T-cell (primary cell): ENCODE measurements around the gene NMRK1. TPM values are rescaled to one million over a fixed set of nuclear protein-coding genes. Genes with fewer than 3 reads are reported as not detected.

ENCODE experiments used
- ATAC-seq, 4 experiments: fragments of 200-7000 bp in 3 of 4; fragments of 150-1000 bp in 1 of 4; cut with Tn5 transposase; replicated peaks in 1 of 4; 1 replicate in 3 of 4; 2 replicates in 1 of 4; pipeline ENCODE4 v1.10.0; 2021; ENCODE audit warnings: moderate library complexity in 3 of 4, mild to moderate bottlenecking in 2 of 4, moderate number of reproducible peaks in 1 of 4
- CTCF ChIA-PET, 2 donors: fragments of 300-600 bp; sonication (Branson Sonifier 250); formaldehyde crosslinking; loops; one replicate each; lab custom pipeline; 2022; ENCODE audit warnings: antibody characterized with exemption in 2 of 2; lab: Charles Lee
- POLR2A ChIA-PET, 2 donors: fragments of 300-600 bp; sonication (Branson Sonifier 250); formaldehyde crosslinking; loops; one replicate each; lab custom pipeline; 2022; ENCODE audit warnings: antibody characterized with exemption in 2 of 2; lab: Charles Lee
- DNase-seq, 35 experiments: peaks; one replicate each; pipeline versions ENCODE4 v3.0.0 to v3.0.0-alpha.2; 2013 to 2023
- H3K27ac ChIP-seq: one replicate; pipeline ENCODE4 v1.5.1; 2013; ENCODE audit warnings: low read length
- H3K27me3 ChIP-seq, 2 experiments: replicated peaks in 1 of 2; 1 replicate in 1 of 2; 2 replicates in 1 of 2; pipeline versions ENCODE4 v1.6.1 to v1.7.0; 2013; ENCODE audit warnings: low read length in 1 of 2, mixed read lengths in 1 of 2; ENCODE audit not compliant: control insufficient read depth in 2 of 2, insufficient read depth in 2 of 2; ENCODE audit errors: extremely low read depth in 1 of 2
- H3K36me3 ChIP-seq, 2 donors: 1 replicate in 1 of 2; 2 replicates in 1 of 2; pipeline versions ENCODE4 v1.6.1 to v1.7.0; 2013; ENCODE audit warnings: low read length in 1 of 2; ENCODE audit not compliant: control insufficient read depth in 2 of 2, insufficient read depth in 1 of 2; ENCODE audit errors: extremely low read depth in 1 of 2
- H3K4me1 ChIP-seq, 2 experiments: 1 replicate in 1 of 2; 2 replicates in 1 of 2; pipeline versions ENCODE4 v1.6.1 to v1.7.0; 2013; ENCODE audit warnings: low read length in 2 of 2, mixed read lengths in 1 of 2; ENCODE audit not compliant: insufficient read depth in 2 of 2, control insufficient read depth in 1 of 2; ENCODE audit errors: extremely low read depth in 1 of 2
- H3K4me3 ChIP-seq, 2 donors: 1 replicate in 1 of 2; 2 replicates in 1 of 2; pipeline versions ENCODE4 v1.5.1 to v1.7.0; 2013; ENCODE audit warnings: mild to moderate bottlenecking in 2 of 2, low read length in 1 of 2, moderate library complexity in 1 of 2; ENCODE audit not compliant: control insufficient read depth in 1 of 2; ENCODE audit errors: extremely low read depth in 1 of 2
- H3K9me3 ChIP-seq: 2 replicates; pipeline ENCODE4 v1.7.0; 2013
- H3K27ac Mint-ChIP-seq, 2 donors: one replicate each; pipeline ENCODE4 v1.8.0; 2020 to 2021; ENCODE audit warnings: mild to moderate bottlenecking in 2 of 2, mixed read lengths in 2 of 2
- H3K27me3 Mint-ChIP-seq, 2 donors: one replicate each; pipeline ENCODE4 v1.8.0; 2021 to 2022; ENCODE audit warnings: mixed read lengths in 2 of 2
- H3K36me3 Mint-ChIP-seq: one replicate; pipeline ENCODE4 v1.8.0; 2021; ENCODE audit warnings: mixed read lengths
- H3K4me1 Mint-ChIP-seq, 3 donors: one replicate each; pipeline ENCODE4 v1.8.0; 2020 to 2022; ENCODE audit warnings: mixed read lengths in 3 of 3, mild to moderate bottlenecking in 1 of 3
- H3K4me3 Mint-ChIP-seq, 3 donors: one replicate each; pipeline ENCODE4 v1.8.0; 2020 to 2022; ENCODE audit warnings: mild to moderate bottlenecking in 3 of 3, mixed read lengths in 3 of 3, moderate library complexity in 3 of 3
- H3K9me3 Mint-ChIP-seq, 3 donors: one replicate each; pipeline ENCODE4 v1.8.0; 2020 to 2022; ENCODE audit warnings: mixed read lengths in 3 of 3
- WGBS: methylation state at CpG from one replicate; pipeline ENCODE4 v1.1.5; 2013; ENCODE audit warnings: missing lambda C conversion rate; ENCODE audit not compliant: insufficient coverage; 5-methylcytosine and 5-hydroxymethylcytosine counted together
- total RNA-seq, 35 experiments: library from RNA in 6 of 35; stranded (reverse) in 6 of 35; fragments of 120-200 nt in 1 of 35; gene quantifications; one replicate each; pipeline versions ENCODE4 v1.2.1 to v1.2.4 and lab custom pipeline; 2013 to 2026

NMRK1 gene
- 10 to 100 TPM; 61.9 to 91.0 (median 72.6) TPM for total RNA-seq
- total RNA-seq (2013), result 76.1 TPM
- total RNA-seq (lab: John Stamatoyannopoulos, UW), result 13.6 to 134 (median 65.5) reads per million in 29 experiments

DNA sequence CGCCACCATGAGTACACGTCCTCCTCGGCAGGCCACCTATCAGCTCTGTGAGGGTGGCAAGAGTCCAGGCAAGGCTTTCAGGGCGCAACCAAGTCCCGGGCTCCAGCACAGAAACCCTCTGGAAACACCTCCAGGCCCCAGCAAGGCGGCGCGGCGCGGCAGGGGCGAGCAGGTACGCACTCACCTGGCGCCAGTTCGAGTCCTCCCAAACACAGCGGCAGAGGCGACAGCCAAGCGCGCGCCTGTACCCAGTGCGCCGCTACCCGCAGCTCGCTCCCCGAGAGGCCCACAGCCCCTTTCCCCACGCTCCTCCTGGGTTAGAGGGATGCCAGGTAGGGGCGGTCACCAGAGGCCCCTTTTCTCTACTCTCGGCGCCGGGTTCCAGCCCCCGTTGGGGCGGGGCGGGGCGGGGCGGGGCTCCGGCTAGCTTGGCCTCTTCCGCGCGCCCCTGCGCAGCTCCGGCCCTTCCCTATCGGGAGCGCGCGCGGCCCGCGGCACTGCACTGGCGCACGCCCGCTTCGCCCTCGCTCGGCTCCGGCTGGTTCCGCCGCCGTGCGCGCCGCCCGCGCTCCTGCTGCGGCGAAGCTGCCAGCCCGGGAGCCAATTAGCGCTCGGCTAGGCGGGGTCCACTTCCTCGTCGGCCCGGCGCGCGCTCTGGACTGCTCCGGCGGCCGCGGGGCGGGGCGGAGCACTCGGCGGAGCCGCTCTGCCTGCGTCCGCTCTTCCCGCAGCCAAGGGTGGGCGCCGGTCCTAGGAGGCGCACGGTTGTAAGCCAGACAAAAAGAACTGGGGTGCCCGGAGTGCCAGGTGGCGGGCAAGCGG, at the start of gene NMRK1, which contains the start of gene OSTF1:
Gene NMRK1 (minus strand): TSS at position 332 of the 822 bp plus-strand sequence. CDS start 5,040 bp downstream, outside the sequence.
Gene OSTF1 (plus strand): TSS at position 691 of the 822 bp plus-strand sequence. CDS start 179 bp downstream, outside the sequence.
- ATAC-seq, result peak; percentile 87 to 90 (median 90)
- Mint-ChIP-seq H3K27ac (peak within 1 kb of the TSS; percentile 95), H3K27me3 (no peaks in the 10 kb centered on the region), H3K4me1 (peaks cover 72 to 81% (median 77%) of the 10 kb centered on the region in 3 donors), H3K9me3 (no peaks in the 10 kb centered on the region), H3K4me3 (peak within 1 kb of the TSS; percentile 96 to 99 (median 99)), H3K36me3 (peaks cover 2% of the 10 kb centered on the region)
- peak; percentile 85 to 97 (median 91) for DNase-seq
- peaks cover 50 to 51% of the 10 kb centered on the region in 2 experiments for H3K4me1 ChIP-seq
- H3K4me3 ChIP-seq, result peak within 1 kb of the TSS; percentile 92 to 93
- no peaks in the 10 kb centered on the region for H3K27me3 ChIP-seq
- POLR2A ChIA-PET, result interaction anchor here (0.5 to 4.9 kb wide), 8 partner anchors 55 to 1307 kb away, joined by 3 to 34 read pairs (median 4); partner anchors contain the start of genes CARNMT1 (in 1 of the 2) and RFK (in 1 of the 2)
- no peaks in the 10 kb centered on the region for H3K9me3 ChIP-seq
- WGBS, result under 1% methylated on average over 85 of the region's 93 CpGs
- CTCF ChIA-PET, result interaction anchor here (0.7 to 1.9 kb wide), 10 partner anchors 13 to 222 kb away, joined by 3 to 10 read pairs (median 4); partner anchors contain the start of genes C9orf40 (in 1 of the 2) and CARNMT1 (in 1 of the 2)
- H3K27ac ChIP-seq, result peak within 1 kb of the TSS; percentile 90
- H3K36me3 ChIP-seq, result peaks cover under 1 to 3% of the 10 kb centered on the region in 2 donors

DNA sequence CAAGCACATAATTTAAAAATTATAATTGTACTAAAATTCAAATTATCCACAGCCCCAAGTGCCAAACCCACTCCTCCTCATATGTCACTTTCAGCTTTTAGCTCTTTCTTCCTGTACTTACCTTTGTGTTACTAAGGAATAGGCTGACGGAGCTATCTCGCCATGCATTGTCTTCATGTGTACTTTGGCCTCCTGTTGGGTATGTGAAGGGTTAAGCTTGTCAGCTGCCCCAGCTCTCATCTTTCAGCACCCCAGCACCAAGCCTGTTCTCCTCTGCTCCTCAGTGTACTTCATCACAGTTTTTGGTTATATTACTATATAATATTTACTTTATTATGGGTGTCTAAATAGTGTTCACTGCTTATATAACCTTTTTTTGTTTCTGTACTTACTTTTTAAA, 46.5 kb upstream of the NMRK1 start:
- WGBS, result no CpG with 5 or more reads among the region's 2 CpGs
- Mint-ChIP-seq H3K4me3 (no peak overlapping the region), H3K27ac (peak overlapping the region; percentile 69 to 81), H3K27me3 (no peaks in the 10 kb centered on the region), H3K36me3 (peaks cover 70% of the 10 kb centered on the region), H3K9me3 (no peaks in the 10 kb centered on the region), H3K4me1 (peaks cover 40 to 59% (median 55%) of the 10 kb centered on the region in 3 donors)
- Histone ChIP-seq H3K36me3 (peaks cover 5 to 66% of the 10 kb centered on the region in 2 donors), H3K9me3 (no peaks in the 10 kb centered on the region), H3K27me3 (no peaks in the 10 kb centered on the region), H3K4me1 (peaks cover 14% of the 10 kb centered on the region in 2 experiments), H3K27ac (no peak overlapping the region), H3K4me3 (no peak overlapping the region)
- ChIA-PET CTCF (interaction anchor here (0.5 to 1.4 kb wide), 3 partner anchors 42 to 115 kb away, joined by 3 to 4 read pairs (median 3); no protein-coding TSS in a partner anchor), POLR2A (no interaction called here)
- ATAC-seq (no peak), DNase-seq (no peak)

DNA sequence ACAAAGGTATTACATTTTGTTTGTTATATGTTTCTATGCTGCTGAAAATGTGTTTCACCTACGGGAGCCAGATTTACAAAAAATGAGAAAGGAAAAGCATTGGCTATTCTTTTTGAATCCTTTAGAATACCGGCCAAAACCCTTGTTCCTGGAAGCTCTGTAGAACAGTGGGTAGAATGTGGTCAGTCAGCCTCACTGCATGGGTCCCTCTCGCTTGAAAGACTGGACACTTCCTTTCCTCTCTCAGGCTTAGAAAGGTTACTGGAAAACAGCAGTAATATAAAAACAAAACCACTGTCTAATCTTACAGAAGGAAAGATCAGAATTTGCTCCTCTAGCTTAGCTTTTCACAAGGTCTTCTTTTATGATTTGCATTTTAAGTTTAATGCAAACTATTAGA, 45.4 kb upstream of the NMRK1 start:
- no peaks in the 10 kb centered on the region for H3K27me3 Mint-ChIP-seq
- peaks cover 6 to 7% of the 10 kb centered on the region in 2 experiments for H3K4me1 ChIP-seq
- H3K36me3 ChIP-seq, result peaks cover 5 to 73% of the 10 kb centered on the region in 2 donors
- H3K36me3 Mint-ChIP-seq, result peaks cover 81% of the 10 kb centered on the region
- peak overlapping the region; percentile 64 to 90 for H3K27ac Mint-ChIP-seq
- POLR2A ChIA-PET, result interaction anchor here in 1 of 2 donors (0.9 kb wide), 1 partner anchor 13 kb away, joined by 3 read pairs; no protein-coding TSS in a partner anchor
- peak overlapping the region; percentile 19 for H3K27ac ChIP-seq
- WGBS, result no CpG with 5 or more reads among the region's 3 CpGs
- no peaks in the 10 kb centered on the region for H3K27me3 ChIP-seq
- no peaks in the 10 kb centered on the region for H3K9me3 ChIP-seq
- no peak for ATAC-seq
- no peaks in the 10 kb centered on the region for H3K9me3 Mint-ChIP-seq
- H3K4me3 Mint-ChIP-seq, result no peak overlapping the region
- H3K4me3 ChIP-seq, result no peak overlapping the region
- DNase-seq, result no peak
- CTCF ChIA-PET, result interaction anchor here in 1 of 2 donors (0.7 to 1.4 kb wide), 2 partner anchors 38 to 41 kb away, joined by 3 to 5 read pairs; no protein-coding TSS in a partner anchor
- peaks cover 39 to 60% (median 44%) of the 10 kb centered on the region in 3 donors for H3K4me1 Mint-ChIP-seq

DNA sequence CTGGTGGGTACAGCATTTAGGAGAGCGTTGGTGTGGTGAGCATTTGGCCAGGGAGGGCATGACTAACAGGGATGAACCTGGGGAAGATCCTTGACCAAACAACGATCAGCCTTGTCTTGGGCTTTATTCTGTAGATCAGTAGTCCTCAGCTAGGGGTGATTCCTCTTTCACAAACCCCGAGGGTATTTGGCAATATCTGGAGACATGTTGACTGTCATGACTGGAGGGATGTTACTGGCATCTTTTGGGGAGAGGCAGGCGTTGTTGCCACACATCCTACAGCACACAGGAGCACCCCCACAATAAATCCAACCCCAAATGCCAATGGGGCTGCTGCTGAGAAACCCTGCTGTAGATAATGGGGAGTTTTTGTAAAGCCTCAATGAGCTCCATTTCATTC, 44.3 kb upstream of the NMRK1 start:
- Mint-ChIP-seq H3K9me3 (no peaks in the 10 kb centered on the region), H3K27me3 (no peaks in the 10 kb centered on the region), H3K36me3 (peaks cover 79% of the 10 kb centered on the region), H3K4me1 (peaks cover 34 to 55% (median 42%) of the 10 kb centered on the region in 3 donors), H3K4me3 (no peak overlapping the region), H3K27ac (peak overlapping the region; percentile 64 to 65)
- H3K9me3 ChIP-seq, result no peaks in the 10 kb centered on the region
- H3K4me3 ChIP-seq, result no peak overlapping the region
- no peak overlapping the region for H3K27ac ChIP-seq
- ATAC-seq (no peak), DNase-seq (no peak)
- POLR2A ChIA-PET, result interaction anchor here in 1 of 2 donors (0.7 kb wide), 1 partner anchor 59 kb away, joined by 3 read pairs; no protein-coding TSS in a partner anchor
- H3K27me3 ChIP-seq, result no peaks in the 10 kb centered on the region
- WGBS, result 86% methylated on average over 1 of the region's 4 CpGs
- CTCF ChIA-PET, result interaction anchor here in 1 of 2 donors (0.8 to 1.8 kb wide), 2 partner anchors 18 to 28 kb away, joined by 3 to 4 read pairs; no protein-coding TSS in a partner anchor
- peaks cover 5 to 66% of the 10 kb centered on the region in 2 donors for H3K36me3 ChIP-seq
- H3K4me1 ChIP-seq, result peaks cover 0 to 5% of the 10 kb centered on the region in 2 experiments

DNA sequence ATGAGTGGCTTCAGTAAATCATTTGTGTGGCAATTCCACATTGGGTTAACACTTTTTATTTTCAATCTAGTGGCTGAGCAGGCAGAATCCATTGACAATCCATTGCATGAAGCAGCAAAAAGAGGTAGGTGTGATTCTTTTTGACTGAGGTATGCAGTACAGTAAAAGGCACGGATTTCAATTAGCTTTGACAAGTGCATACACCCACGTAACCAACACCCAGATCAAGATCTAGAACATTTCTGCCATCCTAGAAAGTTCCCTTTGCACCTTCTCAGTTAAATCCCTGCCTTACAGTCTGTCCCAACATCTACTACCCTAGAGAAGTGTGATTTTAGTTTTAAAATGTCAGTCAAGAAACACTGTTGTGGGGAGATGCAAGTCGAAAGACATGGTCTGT, 43.7 kb upstream of the NMRK1 start:
- Mint-ChIP-seq H3K9me3 (no peaks in the 10 kb centered on the region), H3K36me3 (peaks cover 73% of the 10 kb centered on the region)

More for the DNA sequence above, 43.7 kb upstream of the NMRK1 start:
- 100% methylated on average over 1 of the region's 3 CpGs for WGBS
- H3K27me3 Mint-ChIP-seq, result no peaks in the 10 kb centered on the region
- H3K27ac ChIP-seq, result no peak overlapping the region
- H3K4me3 ChIP-seq, result no peak overlapping the region
- ATAC-seq (no peak), DNase-seq (no peak)
- H3K4me3 Mint-ChIP-seq, result no peak overlapping the region
- H3K27me3 ChIP-seq, result no peaks in the 10 kb centered on the region
- H3K27ac Mint-ChIP-seq, result peak overlapping the region; percentile 64 to 65
- ChIA-PET CTCF (interaction anchor here in 1 of 2 donors (1.8 kb wide), 1 partner anchor 27 kb away, joined by 4 read pairs; no protein-coding TSS in a partner anchor), POLR2A (no interaction called here)
- peaks cover 35 to 54% (median 44%) of the 10 kb centered on the region in 3 donors for H3K4me1 Mint-ChIP-seq
- no peaks in the 10 kb centered on the region for H3K9me3 ChIP-seq
- peaks cover 5 to 61% of the 10 kb centered on the region in 2 donors for H3K36me3 ChIP-seq
- peaks cover 0 to 3% of the 10 kb centered on the region in 2 experiments for H3K4me1 ChIP-seq
